Measurements from ENCODE around the gene P2RY12. TPM values are rescaled to one million over a fixed set of nuclear protein-coding genes. Genes with fewer than 3 reads are reported as not detected.

The P2RY12 gene
- total and polyA plus RNA-seq, 2 of the 4 experiments (the other 2 are of a cell fraction): not detected

DNA sequence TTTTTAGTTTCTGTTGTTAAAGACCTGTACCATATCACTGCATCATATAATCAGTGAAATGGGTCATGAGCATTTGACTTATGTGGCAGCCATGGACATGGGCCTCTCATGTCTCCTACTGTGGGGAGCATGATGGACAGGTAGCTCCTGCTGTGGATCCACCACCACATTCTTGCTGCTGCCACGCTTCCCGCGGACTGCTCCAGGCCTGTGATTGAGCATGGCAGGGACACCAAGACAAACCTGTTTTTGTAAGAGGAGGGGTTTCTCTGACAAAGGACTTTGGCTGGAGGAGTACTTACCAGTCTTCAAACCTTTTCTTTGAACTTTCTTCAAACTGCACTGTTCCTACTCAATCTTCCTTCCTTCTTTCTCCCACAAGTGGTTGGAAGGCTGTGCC lies 88.3 kb downstream of the P2RY12 start:
- no peaks in the 10 kb centered on the region for H3K9me3 ChIP-seq (ENCODE audit: control insufficient read depth, insufficient read depth, low read length)
- no peak overlapping the region for H2BK120ac ChIP-seq (ENCODE audit: low read depth, low read length)
- no peak overlapping the region for H3K14ac ChIP-seq (replicated peaks; ENCODE audit: low read depth, low read length)
- H2AK5ac ChIP-seq (ENCODE audit: low read depth, low read length): no peak overlapping the region
- WGBS, 2 experiments (ENCODE audit: extremely low coverage in 2 of 2, insufficient read length in 1 of 2): no CpG with 5 or more reads among the region's 3 CpGs
- H4K8ac ChIP-seq (ENCODE audit: low read depth in 2 of 2, low read length in 2 of 2): no peak overlapping the region
- H3K18ac ChIP-seq (ENCODE audit: low read depth, low read length): no peak overlapping the region
- no peaks in the 10 kb centered on the region for H3K79me1 ChIP-seq (ENCODE audit: low read depth in 1 of 2, low read length in 2 of 2)
- dilution Hi-C loops (cut with HindIII; ENCODE audit: low sequenced_read_pairs, unreplicated experiment): no loop called here
- ChIA-PET CTCF (no interaction called here), POLR2A (ENCODE audit: unreplicated experiment) (no interaction called here)
- ATAC-seq (ENCODE audit: low read depth) (no peak), DNase-seq (no peak)
- H3K4me2 ChIP-seq (ENCODE audit: low read depth, low read length): no peak overlapping the region
- no peak overlapping the region for H2AK9ac ChIP-seq (replicated peaks; ENCODE audit: low read depth, low read length, poor library complexity)
- H3K4me3 ChIP-seq (ENCODE audit: insufficient read depth, low read depth, low read length): no peak overlapping the region
- H3K4ac ChIP-seq (ENCODE audit: low read depth, low read length): no peak overlapping the region
- no peak overlapping the region for H3K56ac ChIP-seq (ENCODE audit: extremely low read depth, insufficient read depth, low read length)
- H3K27ac ChIP-seq (ENCODE audit: insufficient read depth, low read length): no peak overlapping the region
- H2BK15ac ChIP-seq (ENCODE audit: low read depth, low read length): no peak overlapping the region
- H3K9me1 ChIP-seq (ENCODE audit: insufficient read depth, low read length): no peaks in the 10 kb centered on the region; the same call in 1 of the 2 replicates
- TF ChIP-seq CHD1 (IDR thresholded peaks at IDR 0.05; ENCODE audit: low read depth, low read length) (no peak), RAD21 (IDR thresholded peaks at IDR 0.05; ENCODE audit: low read length) (no peak), RCOR1 (IDR thresholded peaks at IDR 0.05; ENCODE audit: insufficient replicate concordance, low read length) (no peak), CEBPB (IDR thresholded peaks at IDR 0.05; ENCODE audit: low read depth, low read length) (no peak), FOS (IDR thresholded peaks at IDR 0.05; ENCODE audit: low read depth, low read length) (no peak), RFX5 (IDR thresholded peaks at IDR 0.05; ENCODE audit: low read depth, low read length) (no peak), BHLHE40 (IDR thresholded peaks at IDR 0.05; ENCODE audit: low read depth, low read length) (no peak), MXI1 (IDR thresholded peaks at IDR 0.05; ENCODE audit: borderline replicate concordance, low read depth, low read length) (no peak), NFE2L2 (IDR thresholded peaks at IDR 0.05; ENCODE audit: low read depth, low read length) (no peak), SMC3 (IDR thresholded peaks at IDR 0.05; ENCODE audit: low read depth, low read length) (no peak), USF2 (IDR thresholded peaks at IDR 0.05; ENCODE audit: low read depth, low read length) (no peak), MAFK (IDR thresholded peaks at IDR 0.05; ENCODE audit: low read depth, low read length) (no peak), POLR2A (IDR thresholded peaks at IDR 0.05; ENCODE audit: low read depth, low read length) (no peak), MAZ (IDR thresholded peaks at IDR 0.05; ENCODE audit: borderline replicate concordance, low read depth, low read length) (no peak)
- TF ChIP-seq, protein P1, sequence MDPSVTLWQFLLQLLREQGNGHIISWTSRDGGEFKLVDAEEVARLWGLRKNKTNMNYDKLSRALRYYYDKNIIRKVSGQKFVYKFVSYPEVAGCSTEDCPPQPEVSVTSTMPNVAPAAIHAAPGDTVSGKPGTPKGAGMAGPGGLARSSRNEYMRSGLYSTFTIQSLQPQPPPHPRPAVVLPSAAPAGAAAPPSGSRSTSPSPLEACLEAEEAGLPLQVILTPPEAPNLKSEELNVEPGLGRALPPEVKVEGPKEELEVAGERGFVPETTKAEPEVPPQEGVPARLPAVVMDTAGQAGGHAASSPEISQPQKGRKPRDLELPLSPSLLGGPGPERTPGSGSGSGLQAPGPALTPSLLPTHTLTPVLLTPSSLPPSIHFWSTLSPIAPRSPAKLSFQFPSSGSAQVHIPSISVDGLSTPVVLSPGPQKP (IDR thresholded peaks at IDR 0.05; ENCODE audit: borderline replicate concordance, low read depth, low read length): no peak
- TF ChIP-seq, protein P2, sequence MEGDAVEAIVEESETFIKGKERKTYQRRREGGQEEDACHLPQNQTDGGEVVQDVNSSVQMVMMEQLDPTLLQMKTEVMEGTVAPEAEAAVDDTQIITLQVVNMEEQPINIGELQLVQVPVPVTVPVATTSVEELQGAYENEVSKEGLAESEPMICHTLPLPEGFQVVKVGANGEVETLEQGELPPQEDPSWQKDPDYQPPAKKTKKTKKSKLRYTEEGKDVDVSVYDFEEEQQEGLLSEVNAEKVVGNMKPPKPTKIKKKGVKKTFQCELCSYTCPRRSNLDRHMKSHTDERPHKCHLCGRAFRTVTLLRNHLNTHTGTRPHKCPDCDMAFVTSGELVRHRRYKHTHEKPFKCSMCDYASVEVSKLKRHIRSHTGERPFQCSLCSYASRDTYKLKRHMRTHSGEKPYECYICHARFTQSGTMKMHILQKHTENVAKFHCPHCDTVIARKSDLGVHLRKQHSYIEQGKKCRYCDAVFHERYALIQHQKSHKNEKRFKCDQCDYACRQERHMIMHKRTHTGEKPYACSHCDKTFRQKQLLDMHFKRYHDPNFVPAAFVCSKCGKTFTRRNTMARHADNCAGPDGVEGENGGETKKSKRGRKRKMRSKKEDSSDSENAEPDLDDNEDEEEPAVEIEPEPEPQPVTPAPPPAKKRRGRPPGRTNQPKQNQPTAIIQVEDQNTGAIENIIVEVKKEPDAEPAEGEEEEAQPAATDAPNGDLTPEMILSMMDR (conservative IDR thresholded peaks at IDR 0.05; ENCODE audit: low read depth, low read length): no peak
- in situ Hi-C loops (cut with MboI; ENCODE audit: low sequenced_read_pairs): loop anchor here (5.0 to 10.0 kb wide), 2 partner anchors 141 to 539 kb away; no protein-coding TSS in a partner anchor
- H2AFZ ChIP-seq (replicated peaks; ENCODE audit: low read length, poor library complexity): no peak overlapping the region
- H3K23ac ChIP-seq (ENCODE audit: low read depth, low read length): no peak overlapping the region
- no peak overlapping the region for H2BK5ac ChIP-seq (ENCODE audit: low read depth, low read length, poor library complexity, severe bottlenecking)
- H3K27me3 ChIP-seq (ENCODE audit: control insufficient read depth, insufficient read depth, low read length): no peaks in the 10 kb centered on the region
- BruUV-seq (replicated peaks): no TSS peak
- H4K20me1 ChIP-seq (ENCODE audit: insufficient read depth, low read length): no peaks in the 10 kb centered on the region
- no peak overlapping the region for H3K9ac ChIP-seq (ENCODE audit: low read depth, low read length)
- no peak overlapping the region for H2BK20ac ChIP-seq (ENCODE audit: low read depth, low read length)
- H3K4me1 ChIP-seq (ENCODE audit: control insufficient read depth, insufficient read depth, low read length): peaks cover 2% of the 10 kb centered on the region
- no peak overlapping the region; the same call in 1 of the 2 replicates for H4K91ac ChIP-seq (ENCODE audit: insufficient read depth, low read depth, low read length)
- no peak overlapping the region for H4K5ac ChIP-seq (ENCODE audit: low read depth, low read length)
- intact Hi-C loops (cut with micrococcal nuclease): loop anchor here (10.0 kb wide), 1 partner anchor 169 kb away; the partner anchor contains the start of gene IGSF10
- H3K36me3 ChIP-seq (ENCODE audit: control insufficient read depth, insufficient read depth, low read length): no peaks in the 10 kb centered on the region
